Activated CD8-positive, alpha-beta T cell treated with anti-CD3 and anti-CD28 coated beads for 36 hours (primary cell): ENCODE data around the gene PRICKLE4. TPM values are rescaled to one million over a fixed set of nuclear protein-coding genes. Genes with fewer than 3 reads are reported as not detected.

Experiments
- ATAC-seq: fragments of 200-7000 bp; cut with Tn5 transposase; one replicate; pipeline ENCODE4 v1.10.0; 2021; ENCODE audit warnings: mild to moderate bottlenecking, moderate library complexity
- CTCF ChIA-PET: fragments of 350-600 bp; sonication (Branson Sonifier 250); formaldehyde crosslinking; loops from one replicate; lab custom pipeline; 2021; ENCODE audit warnings: antibody characterized with exemption; lab: Charles Lee
- POLR2A ChIA-PET: fragments of 350-600 bp; sonication (Branson Sonifier 250); formaldehyde crosslinking; loops from one replicate; lab custom pipeline; 2021; ENCODE audit warnings: antibody characterized with exemption; lab: Charles Lee
- DNase-seq: peaks from one replicate; pipeline ENCODE4 v3.0.0-alpha.2; 2020
- H3K27ac Mint-ChIP-seq: one replicate; pipeline ENCODE4 v1.8.0; 2021; ENCODE audit warnings: mild to moderate bottlenecking, mixed read lengths
- H3K27me3 Mint-ChIP-seq: one replicate; pipeline ENCODE4 v1.8.0; 2021; ENCODE audit warnings: mixed read lengths
- H3K36me3 Mint-ChIP-seq: one replicate; pipeline ENCODE4 v1.8.0; 2021; ENCODE audit warnings: low read depth, mixed read lengths
- H3K4me1 Mint-ChIP-seq: one replicate; pipeline ENCODE4 v1.8.0; 2021; ENCODE audit warnings: low read depth, mixed read lengths
- H3K4me3 Mint-ChIP-seq: one replicate; pipeline ENCODE4 v1.8.0; 2021; ENCODE audit warnings: mild to moderate bottlenecking, moderate library complexity, mixed read lengths
- H3K9me3 Mint-ChIP-seq: one replicate; pipeline ENCODE4 v1.8.0; 2021; ENCODE audit warnings: mixed read lengths
- intact Hi-C: fragments of 100-400 bp; cut with micrococcal nuclease; formaldehyde crosslinking; loops from one replicate; pipeline ENCODE4 v1.10.0; 2022
- total RNA-seq, 2 experiments: library from RNA; stranded (reverse); gene quantifications; one replicate each; pipeline ENCODE4 v1.2.3, GENCODE V29; 2021
- TF ChIP-seq, protein P1 (sequence below): fragments of 200-600 bp; IDR thresholded peaks from one replicate; pipeline ENCODE4 v1.8.0; 2022; ENCODE audit warnings: antibody characterized with exemption, mild to moderate bottlenecking

The PRICKLE4 gene
- total RNA-seq, 2 experiments from 2014 or later: not detected

- intact Hi-C loops: no loop called here
- Mint-ChIP-seq H3K27ac (no peak overlapping the region), H3K4me3 (no peak overlapping the region)
Observed at GRCh38 chr6:41746107-41746506, 34.5 kb upstream of the PRICKLE4 start.

GRCh38 chr6:41747256-41748101 lies 33.1 kb upstream of the PRICKLE4 start, which contains the start of gene PGC:
Gene PGC (minus strand): TSS chr6:41747397. CDS start chr6:41747334, 63 bp downstream.
- intact Hi-C loops: no loop called here
- POLR2A ChIA-PET: no interaction called here
- ATAC-seq (no peak), DNase-seq (no peak)
- Mint-ChIP-seq H3K4me3 (no peak within 1 kb of the TSS), H3K27me3 (no peaks in the 10 kb centered on the region), H3K27ac (no peak within 1 kb of the TSS), H3K9me3 (no peaks in the 10 kb centered on the region), H3K36me3 (no peaks in the 10 kb centered on the region), H3K4me1 (no peaks in the 10 kb centered on the region)
- TF ChIP-seq, protein P1, sequence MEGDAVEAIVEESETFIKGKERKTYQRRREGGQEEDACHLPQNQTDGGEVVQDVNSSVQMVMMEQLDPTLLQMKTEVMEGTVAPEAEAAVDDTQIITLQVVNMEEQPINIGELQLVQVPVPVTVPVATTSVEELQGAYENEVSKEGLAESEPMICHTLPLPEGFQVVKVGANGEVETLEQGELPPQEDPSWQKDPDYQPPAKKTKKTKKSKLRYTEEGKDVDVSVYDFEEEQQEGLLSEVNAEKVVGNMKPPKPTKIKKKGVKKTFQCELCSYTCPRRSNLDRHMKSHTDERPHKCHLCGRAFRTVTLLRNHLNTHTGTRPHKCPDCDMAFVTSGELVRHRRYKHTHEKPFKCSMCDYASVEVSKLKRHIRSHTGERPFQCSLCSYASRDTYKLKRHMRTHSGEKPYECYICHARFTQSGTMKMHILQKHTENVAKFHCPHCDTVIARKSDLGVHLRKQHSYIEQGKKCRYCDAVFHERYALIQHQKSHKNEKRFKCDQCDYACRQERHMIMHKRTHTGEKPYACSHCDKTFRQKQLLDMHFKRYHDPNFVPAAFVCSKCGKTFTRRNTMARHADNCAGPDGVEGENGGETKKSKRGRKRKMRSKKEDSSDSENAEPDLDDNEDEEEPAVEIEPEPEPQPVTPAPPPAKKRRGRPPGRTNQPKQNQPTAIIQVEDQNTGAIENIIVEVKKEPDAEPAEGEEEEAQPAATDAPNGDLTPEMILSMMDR: no peak
- CTCF ChIA-PET: interaction anchor here (1.2 kb wide), 1 partner anchor 64 kb away, joined by 3 read pairs; no protein-coding TSS in a partner anchor

More at GRCh38 chr6:41746107-41746506, 34.5 kb upstream of the PRICKLE4 start:
- Mint-ChIP-seq H3K27me3 (no peaks in the 10 kb centered on the region), H3K36me3 (no peaks in the 10 kb centered on the region), H3K9me3 (no peaks in the 10 kb centered on the region), H3K4me1 (no peaks in the 10 kb centered on the region)
- ChIA-PET POLR2A (no interaction called here), CTCF (no interaction called here)
- ATAC-seq (no peak), DNase-seq (no peak)
- TF ChIP-seq, protein P1: no peak

- CTCF ChIA-PET: interaction anchor here (1.2 kb wide), 1 partner anchor 65 kb away, joined by 3 read pairs; no protein-coding TSS in a partner anchor
- H3K27me3 Mint-ChIP-seq: no peaks in the 10 kb centered on the region
- POLR2A ChIA-PET: no interaction called here
- no peak overlapping the region for H3K27ac Mint-ChIP-seq
- TF ChIP-seq, protein P1: no peak
- no peak overlapping the region for H3K4me3 Mint-ChIP-seq
- intact Hi-C loops: no loop called here
- ATAC-seq: no peak
- H3K36me3 Mint-ChIP-seq: no peaks in the 10 kb centered on the region
- no peak for DNase-seq
- no peaks in the 10 kb centered on the region for H3K9me3 Mint-ChIP-seq
- H3K4me1 Mint-ChIP-seq: no peaks in the 10 kb centered on the region
Observed at GRCh38 chr6:41748102-41748477, 32.5 kb upstream of the PRICKLE4 start.

- ChIA-PET POLR2A (interaction anchor here (0.9 kb wide), 1 partner anchor 40 kb away, joined by 3 read pairs; no protein-coding TSS in a partner anchor), CTCF (interaction anchor here (0.9 to 1.2 kb wide), 2 partner anchors 27 to 65 kb away, joined by 3 read pairs; no protein-coding TSS in a partner anchor)
- no peaks in the 10 kb centered on the region for H3K4me1 Mint-ChIP-seq
- ATAC-seq (no peak), DNase-seq (no peak)
- no peaks in the 10 kb centered on the region for H3K36me3 Mint-ChIP-seq
- no peaks in the 10 kb centered on the region for H3K9me3 Mint-ChIP-seq
- no peak overlapping the region for H3K27ac Mint-ChIP-seq
- intact Hi-C loops: no loop called here
- TF ChIP-seq, protein P1: no peak
- no peak overlapping the region for H3K4me3 Mint-ChIP-seq
- no peaks in the 10 kb centered on the region for H3K27me3 Mint-ChIP-seq
Observed at GRCh38 chr6:41748542-41748941, 32.0 kb upstream of the PRICKLE4 start.

GRCh38 chr6:41750374-41750773 lies 30.2 kb upstream of the PRICKLE4 start:
- TF ChIP-seq, protein P1: no peak
- intact Hi-C loops: no loop called here
- ChIA-PET POLR2A (no interaction called here), CTCF (interaction anchor here (0.6 to 1.3 kb wide), 2 partner anchors 12 to 38 kb away, joined by 3 to 5 read pairs; no protein-coding TSS in a partner anchor)
- Mint-ChIP-seq H3K4me3 (no peak overlapping the region), H3K9me3 (no peaks in the 10 kb centered on the region), H3K27ac (no peak overlapping the region), H3K27me3 (no peaks in the 10 kb centered on the region), H3K36me3 (no peaks in the 10 kb centered on the region), H3K4me1 (no peaks in the 10 kb centered on the region)
- DNase-seq (no peak), ATAC-seq (no peak)
